Kidney tubule cell (primary cell): ENCODE measurements around the gene CRYGN.

Source experiments
- DNase-seq: peaks from one replicate; pipeline ENCODE4 v3.0.0-alpha.2; 2018; ENCODE audit warnings: low spot score

The CRYGN gene

DNA sequence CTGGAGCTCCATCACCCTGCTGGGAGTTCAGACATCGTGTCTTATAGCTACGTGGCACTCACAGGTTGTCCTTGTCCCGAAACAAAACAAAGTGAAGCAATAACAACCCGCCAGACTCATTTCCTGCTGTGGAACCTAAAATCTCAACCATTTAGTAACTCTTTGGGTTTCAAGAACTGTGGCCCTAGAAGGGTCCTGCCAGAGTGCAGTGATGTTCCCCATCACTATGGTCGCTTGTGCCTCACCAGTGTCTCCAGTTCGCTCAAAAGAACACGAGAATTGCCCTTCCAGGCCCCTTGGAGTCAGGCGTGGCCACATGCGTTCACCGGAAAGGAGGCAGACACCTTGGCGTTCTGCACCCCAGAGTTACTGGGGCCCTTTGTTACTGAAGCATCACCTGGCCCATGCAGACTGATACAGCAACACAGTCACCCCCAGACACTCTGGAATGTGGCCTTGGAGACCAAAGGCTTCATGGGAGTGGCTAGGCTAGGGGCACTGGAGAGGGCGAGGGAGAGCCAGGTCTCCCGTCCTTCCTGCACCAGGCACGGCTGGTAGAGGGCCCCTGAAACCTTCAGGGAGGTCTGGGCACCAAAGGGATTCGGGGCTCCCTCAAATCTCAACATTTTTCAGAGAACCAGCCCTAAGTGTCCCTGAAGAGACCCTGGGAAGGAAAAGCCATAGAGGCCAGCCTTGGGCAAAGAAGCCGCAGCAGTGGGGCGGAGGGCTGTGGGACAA is 908 bp downstream of the CRYGN start:
- DNase-seq: no peak

DNA sequence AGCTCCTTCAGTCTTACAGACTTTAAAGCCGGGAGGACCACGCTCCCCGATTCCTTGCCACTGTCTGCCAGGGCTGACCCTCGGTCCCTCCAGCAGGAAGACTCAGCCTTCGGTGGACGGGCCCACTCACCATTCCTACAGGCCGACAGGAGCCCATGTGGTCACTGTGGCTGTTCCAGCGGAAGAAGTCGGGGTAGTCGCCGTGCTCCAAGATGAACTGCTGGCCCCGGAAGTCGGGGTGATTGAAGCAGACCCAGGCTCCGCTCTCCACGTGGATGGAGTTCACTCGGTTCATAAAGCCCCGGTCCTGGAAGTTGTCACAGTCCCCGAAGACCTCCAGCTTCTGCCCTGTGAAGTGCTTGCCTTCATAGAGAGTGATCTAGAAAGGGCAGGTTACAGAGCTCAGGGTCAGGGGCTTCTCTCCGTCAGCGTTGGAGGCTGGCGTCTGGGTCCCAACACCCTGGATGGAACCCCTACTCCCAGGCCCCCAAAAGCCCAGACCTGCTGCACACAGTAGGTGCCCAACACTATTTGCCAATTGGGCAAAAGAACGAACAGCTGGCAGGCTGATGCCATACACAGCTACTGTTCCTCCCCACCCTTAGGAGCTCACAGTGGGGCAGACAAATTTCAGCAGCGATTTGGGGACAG is 1.9 kb downstream of the CRYGN start:
- no peak for DNase-seq

GRCh38 chr7:151437159-151437553 is 2.8 kb downstream of the CRYGN start:
- no peak for DNase-seq

GRCh38 chr7:151436446-151437158 is 3.3 kb downstream of the CRYGN start:
- no peak for DNase-seq

- DNase-seq: no peak
Observed at GRCh38 chr7:151435971-151436370, 4.0 kb downstream of the CRYGN start.

DNA sequence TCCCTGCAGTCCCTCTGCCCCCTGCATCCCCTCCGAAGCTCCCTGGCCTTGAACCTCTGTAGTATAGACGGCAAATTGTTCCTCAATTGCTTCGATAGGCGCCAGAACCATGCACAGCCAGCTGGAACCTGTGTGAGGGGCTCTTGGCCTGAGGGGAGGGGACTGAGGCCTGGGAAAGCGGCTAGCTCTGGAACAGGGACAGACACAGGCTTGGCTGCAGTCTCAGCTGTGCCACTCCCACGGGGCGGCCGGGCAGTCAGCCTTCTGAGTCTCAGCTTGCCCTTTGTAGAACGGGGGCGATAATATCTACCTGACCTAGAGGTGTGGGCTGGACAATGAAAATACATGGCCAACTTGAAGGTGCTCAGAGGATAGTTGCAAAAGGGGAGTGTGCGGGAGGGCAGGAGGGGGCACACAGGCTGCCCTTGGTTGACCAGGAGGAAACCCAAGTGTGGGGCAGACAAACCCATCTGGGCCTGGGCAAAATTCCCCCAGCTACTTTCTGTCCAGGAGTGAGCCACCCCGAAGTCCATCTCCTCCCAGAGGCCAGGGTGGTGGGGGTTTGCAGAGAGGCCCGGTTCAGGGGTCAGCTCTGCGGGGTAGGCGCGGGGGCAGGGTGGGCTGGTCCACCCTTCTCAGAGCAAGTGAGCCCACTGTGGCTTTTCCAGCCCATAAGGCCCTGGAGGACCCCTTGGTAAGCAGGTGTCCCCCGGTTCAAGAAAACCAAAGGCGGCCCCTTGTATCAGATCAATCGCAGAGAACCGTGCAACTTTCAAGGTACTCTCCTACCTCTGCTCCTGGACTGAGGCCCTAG is 4.6 kb downstream of the CRYGN start:
- DNase-seq: no peak

- no peak for DNase-seq
Observed at GRCh38 chr7:151434549-151434948, 5.4 kb downstream of the CRYGN start.

GRCh38 chr7:151433721-151434400 is 6.1 kb downstream of the CRYGN start:
- no peak for DNase-seq

- DNase-seq: no peak
Observed at GRCh38 chr7:151432658-151433521, 7.1 kb downstream of the CRYGN start.

DNA sequence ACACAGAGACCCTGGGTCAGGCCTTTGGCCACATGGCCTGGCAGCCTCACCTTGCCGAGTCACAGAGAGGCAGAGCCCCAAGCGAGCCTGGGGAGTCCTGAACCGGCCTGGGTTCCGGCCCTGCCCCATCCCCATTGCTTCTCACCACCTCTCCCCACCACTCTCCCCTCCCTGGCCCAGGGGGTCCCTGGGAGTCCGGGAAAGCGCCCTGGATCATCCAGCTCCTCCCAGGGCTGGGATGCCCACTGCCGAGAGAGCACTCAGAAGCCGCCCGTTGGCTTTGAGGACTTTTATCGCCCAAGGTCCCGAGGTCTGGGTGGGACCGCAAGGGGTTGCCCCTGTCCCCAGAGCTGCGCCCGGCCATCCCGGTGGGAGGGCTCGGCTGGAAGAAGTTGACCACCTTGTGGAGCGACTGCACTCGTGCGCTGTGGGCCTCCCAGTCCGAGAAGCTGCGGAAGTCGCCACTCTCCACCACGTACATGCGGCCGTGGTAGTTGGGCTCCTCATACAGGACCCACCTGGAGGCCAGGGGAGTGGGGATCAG is 8.1 kb downstream of the CRYGN start:
- no peak for DNase-seq

DNA sequence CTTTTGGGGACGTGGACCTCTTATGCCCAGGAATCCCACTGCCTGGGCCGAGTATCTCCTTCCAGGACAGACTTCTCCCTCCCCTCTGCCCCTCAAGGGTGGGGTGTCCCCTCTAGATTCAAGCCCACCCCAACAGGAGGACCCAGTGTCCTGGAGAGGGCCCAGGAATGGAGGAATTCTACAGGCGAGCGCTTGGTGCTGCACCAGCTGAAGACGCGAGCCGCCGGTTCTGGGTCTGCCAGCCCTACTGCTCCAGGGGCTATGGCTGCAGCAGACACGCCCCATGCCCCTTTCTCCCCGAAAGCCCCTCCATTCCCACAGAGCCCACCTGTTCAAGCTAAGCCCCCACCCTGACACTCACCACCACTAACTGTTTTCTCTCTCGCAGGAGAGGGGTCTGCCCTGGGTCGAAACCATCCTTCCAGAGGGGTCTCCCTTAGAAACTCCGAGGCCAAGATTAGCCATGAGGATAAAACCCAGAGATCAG is 8.6 kb downstream of the CRYGN start:
- DNase-seq: no peak

DNA sequence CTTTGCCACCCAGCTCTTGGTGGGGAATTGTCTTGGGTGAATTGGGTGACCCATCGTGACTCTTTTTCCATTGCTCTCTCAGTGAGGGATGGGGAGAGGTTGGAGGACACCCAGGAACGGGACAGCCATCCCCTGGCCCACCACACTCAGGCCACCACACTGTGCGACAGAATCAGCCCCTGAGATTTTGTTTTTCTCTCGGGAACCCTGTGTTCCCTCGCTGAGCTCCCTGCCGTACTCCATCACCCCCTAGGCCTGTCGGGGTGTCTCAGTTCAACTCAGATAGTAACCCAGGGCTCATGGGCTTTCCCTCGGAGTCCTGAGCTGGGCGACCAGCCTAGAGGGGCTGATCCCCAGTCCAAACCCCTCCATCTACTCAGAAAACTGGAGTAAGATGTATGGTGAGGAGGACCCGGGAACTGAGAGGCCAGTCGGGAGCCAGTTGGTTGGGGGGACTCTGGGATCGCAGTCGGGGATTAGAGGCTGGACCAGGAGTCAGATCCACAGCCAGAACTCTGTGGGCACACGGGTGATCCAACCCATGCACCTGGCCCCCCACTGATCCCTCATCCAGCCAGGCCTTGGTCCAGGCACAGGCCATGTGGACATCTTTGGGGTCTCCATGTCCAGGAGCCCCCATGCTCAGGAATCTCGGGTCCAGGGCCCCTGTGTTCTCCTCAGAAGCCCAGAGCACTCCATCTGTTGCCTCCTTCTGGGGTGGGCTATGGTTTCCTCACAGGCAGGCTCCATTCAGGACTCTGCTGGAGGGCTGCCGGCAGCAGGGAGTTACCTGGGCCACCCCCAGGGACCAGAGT is 9.3 kb downstream of the CRYGN start:
- no peak for DNase-seq

- DNase-seq: no peak
Observed at GRCh38 chr7:151429560-151430331, 10.2 kb downstream of the CRYGN start.

- DNase-seq: no peak
Observed at GRCh38 chr7:151429237-151429559, 10.7 kb downstream of the CRYGN start.

DNA sequence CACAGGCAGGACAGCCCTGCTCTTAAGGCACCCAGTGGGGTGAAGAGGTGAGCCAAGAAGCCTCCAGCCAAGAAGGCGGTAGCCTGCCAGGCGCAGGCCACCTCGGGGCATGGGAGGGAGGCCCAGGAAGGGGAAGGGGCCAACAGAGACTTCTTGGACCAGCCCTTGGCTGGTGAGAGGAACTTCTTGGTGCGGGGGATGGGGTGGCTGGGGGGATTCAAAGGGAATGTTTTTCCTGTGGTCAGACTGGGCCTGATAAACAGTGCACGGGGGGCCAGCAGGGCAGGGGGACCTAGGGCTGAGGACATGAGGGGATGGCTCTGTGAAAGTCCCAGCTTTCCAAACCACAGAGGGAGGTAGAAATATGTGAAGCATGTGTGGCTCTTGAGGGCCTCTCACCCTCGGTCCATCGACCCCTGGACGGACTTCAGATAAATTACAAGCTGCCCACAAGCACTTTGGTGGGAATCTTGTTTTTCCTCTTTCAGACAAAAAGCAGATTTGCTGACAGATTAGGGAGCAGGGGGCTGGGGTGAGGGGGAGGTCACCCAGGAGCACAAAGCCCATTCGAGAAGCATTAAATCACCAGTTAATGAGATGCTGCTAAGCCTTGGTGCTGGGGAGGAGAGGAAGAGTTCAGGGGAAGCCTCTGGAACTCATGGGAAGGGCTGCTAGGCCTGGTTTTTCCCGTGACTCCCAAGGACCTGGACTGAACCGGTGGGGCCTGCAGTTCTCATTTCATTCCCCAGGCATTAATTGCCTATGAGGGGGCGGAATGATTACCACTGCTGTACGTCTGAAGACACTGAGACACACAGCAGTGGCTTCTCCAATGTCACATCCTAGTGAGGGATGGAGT is 11.3 kb downstream of the CRYGN start:
- DNase-seq: no peak

GRCh38 chr7:151427705-151428377 is 12.1 kb downstream of the CRYGN start:
- DNase-seq: no peak
